ENCODE measurements around the gene FUT7.

Gene FUT7

GRCh38 chr9:137000177-137000930 is 31.5 kb downstream of the FUT7 start:
- peak; percentile 52 for DNase-seq

GRCh38 chr9:136997830-136998234 is 34.1 kb downstream of the FUT7 start:
- DNase-seq: peak; percentile 57

DNA sequence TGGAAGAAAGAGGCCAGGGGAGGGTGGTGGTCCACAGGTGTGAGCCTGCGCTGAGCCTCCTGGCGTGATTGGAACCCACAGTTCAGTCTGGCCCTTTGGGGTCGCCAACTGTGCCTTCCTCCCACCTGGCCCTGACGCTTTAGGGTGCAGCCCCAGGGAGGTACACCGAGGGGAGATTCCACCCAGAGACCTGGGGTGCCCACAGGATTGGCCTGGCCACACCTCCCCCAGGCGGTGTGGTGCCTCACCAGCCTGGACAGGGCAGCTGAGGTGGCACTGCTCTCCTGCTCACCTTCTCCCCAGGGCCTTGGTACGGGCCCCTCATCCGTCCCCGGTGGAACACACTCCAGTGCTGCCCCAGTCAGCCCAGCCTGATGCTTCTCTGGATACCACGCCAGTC is 34.5 kb downstream of the FUT7 start:
- no peak for DNase-seq

- DNase-seq: peak; percentile 66
These were observed 35.3 kb downstream of the FUT7 start, which contains the start of gene CLIC3 for GRCh38 chr9:136996361-136997292. Gene CLIC3, minus strand, starts transcription at chr9:136996568. Its CDS starts 25 bp downstream, at chr9:136996543.

- DNase-seq: no peak
These were observed 36.0 kb downstream of the FUT7 start for GRCh38 chr9:136995772-136996311.

GRCh38 chr9:136995362-136995761 is 36.5 kb downstream of the FUT7 start:
- no peak for DNase-seq

GRCh38 chr9:136994888-136995230 is 37.0 kb downstream of the FUT7 start:
- DNase-seq: no peak

GRCh38 chr9:136994180-136994887 is 37.6 kb downstream of the FUT7 start:
- DNase-seq: no peak

GRCh38 chr9:136992819-136993369 is 39.0 kb downstream of the FUT7 start:
- DNase-seq: no peak

DNA sequence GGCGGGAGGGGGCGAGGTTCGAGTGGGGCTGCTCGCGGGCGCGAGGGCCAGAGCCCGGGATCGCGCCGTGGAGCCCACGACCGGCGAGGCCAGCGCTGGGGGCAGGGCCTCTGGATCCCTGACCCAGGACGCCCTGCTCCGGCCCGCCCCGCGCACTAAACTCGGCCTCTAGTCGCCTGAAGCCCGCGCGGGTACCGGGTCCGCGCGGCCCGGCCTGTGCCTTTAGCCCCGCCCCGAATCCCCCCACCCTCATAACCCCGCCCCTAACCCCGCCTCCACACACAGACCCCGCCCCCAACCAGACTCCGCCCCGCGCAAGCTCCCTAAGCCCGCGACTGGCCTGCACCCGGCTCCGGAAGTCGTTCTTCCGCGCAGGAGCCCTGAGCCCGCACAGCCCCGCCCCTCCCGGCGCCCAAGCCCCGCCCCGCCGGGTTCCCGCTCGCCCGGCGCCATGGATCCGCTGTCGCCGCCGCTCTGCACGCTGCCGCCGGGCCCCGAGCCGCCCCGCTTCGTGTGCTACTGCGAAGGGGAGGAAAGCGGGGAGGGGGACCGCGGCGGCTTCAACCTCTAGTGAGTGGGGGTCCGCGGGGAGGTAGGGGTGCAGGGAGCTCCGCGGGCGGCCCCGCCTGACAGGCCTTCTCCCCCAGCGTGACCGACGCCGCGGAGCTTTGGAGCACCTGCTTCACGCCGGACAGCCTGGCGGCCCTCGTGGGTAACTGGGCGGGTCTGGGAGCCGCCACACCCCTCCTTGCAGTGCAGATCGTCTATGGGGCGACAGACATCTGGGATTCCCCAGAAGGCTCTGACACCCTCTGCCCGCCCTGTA is 39.7 kb downstream of the FUT7 start, which contains the start of gene PAXX:
TSS of gene PAXX (plus strand) at position 430 of the 826 bp plus-strand sequence. CDS start at position 452, 22 bp downstream.
- DNase-seq: peak; percentile 94

DNA sequence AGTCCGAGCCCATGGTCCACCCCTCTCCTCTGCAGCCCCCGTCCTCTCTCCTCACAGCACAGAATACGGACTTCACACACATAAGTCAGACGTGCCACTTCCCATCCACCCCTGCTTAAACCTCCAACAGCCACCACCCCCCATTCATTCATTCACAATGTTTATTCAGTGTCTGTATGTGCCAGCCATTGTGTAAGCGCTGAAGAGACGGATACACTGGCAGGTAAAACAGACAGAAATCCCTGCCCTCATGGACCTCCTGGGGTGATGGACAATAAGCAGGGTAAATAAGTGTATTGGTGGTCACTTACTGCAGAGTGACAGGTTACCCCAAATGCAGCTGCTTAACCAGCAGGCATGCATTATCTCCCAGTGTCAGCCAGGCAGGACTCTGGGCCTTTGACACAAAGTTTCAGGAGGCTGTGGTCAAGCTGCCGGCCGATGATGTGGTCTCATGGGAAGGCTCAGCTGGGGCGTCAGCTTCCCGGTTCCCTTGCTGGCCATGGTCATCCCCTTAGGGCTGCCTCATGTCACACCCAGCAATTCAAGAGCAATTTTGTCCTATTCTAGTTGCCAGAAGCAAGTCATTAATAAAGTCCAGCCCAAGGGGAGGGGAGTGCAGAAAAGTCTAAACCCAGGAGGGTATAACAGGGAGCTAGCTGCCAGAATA is 41.5 kb downstream of the FUT7 start:
- DNase-seq: no peak

DNA sequence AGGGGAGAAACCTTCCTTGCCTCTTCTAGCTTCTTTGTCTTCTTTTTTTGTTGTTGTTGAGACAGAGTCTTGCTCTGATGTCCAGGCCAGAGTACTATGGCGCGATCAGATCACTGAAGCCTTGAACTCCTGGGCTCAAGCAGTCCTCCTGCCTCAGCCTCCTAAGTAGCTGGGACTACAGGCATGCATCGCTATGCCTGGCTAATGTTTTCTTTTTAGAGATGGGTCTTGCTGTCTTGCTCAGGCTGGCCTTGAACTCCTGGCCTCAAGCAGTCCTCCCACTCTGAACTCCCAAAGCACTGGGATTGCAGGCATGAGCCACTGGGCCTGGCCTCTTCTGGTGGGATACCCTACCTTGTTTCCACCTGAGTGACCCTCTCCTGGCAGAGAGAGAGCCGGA is 43.0 kb downstream of the FUT7 start:
- DNase-seq: no peak

DNA sequence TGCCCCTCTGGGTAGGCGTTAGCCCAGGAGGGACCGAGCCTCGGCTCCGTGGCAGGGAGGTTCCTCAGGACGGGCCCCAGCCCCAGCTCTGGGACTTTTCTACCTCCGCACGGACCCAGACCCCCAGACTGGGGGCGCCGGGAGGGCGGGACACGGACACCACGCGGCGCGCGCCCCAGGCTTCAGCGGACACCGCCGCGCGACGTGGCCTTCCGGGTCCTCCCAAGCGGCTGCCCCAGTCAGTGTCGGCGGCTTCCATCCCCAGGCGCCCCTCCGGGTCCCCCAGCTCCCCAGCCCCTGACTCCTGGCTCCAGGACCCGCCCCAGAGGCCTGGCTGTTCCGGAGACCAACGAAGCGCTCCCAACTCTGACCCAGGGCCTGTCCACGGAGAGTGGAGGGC is 46.0 kb downstream of the FUT7 start:
- no peak for DNase-seq

DNA sequence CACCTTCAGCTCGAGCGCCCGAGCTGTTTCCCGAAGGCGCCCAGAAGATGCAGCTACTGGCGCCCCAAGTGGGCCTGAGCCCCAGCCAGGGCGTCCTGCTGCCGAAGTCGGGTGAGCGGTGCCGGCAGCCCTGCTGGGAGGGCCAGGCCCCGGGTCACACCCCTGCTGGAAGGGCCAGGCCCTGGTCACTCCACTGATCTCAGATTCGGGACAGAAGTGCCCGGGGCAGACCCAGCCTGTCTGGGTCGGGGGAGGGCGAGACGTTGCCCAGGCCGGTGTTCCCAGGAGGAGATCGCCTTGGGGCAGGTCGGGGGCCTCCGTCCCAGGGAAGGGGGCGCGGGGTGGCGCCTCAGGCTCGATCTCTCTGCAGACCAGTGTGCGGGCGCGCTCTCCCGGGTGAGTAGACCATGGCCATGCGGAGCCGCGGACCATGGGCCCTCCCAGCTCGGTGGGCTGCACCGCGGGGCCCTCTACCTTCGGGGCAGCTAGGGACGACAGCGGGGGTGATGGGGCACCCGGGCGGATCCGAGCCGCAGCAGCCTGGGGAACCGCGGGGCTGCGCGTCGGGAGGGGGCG is 46.8 kb downstream of the FUT7 start:
- no peak for DNase-seq

- no peak for DNase-seq
These were observed 47.3 kb downstream of the FUT7 start for GRCh38 chr9:136984464-136985026.

- no peak for DNase-seq
These were observed 48.1 kb downstream of the FUT7 start for GRCh38 chr9:136983656-136984314.

GRCh38 chr9:136983167-136983566 is 48.7 kb downstream of the FUT7 start:
- no peak for DNase-seq

DNA sequence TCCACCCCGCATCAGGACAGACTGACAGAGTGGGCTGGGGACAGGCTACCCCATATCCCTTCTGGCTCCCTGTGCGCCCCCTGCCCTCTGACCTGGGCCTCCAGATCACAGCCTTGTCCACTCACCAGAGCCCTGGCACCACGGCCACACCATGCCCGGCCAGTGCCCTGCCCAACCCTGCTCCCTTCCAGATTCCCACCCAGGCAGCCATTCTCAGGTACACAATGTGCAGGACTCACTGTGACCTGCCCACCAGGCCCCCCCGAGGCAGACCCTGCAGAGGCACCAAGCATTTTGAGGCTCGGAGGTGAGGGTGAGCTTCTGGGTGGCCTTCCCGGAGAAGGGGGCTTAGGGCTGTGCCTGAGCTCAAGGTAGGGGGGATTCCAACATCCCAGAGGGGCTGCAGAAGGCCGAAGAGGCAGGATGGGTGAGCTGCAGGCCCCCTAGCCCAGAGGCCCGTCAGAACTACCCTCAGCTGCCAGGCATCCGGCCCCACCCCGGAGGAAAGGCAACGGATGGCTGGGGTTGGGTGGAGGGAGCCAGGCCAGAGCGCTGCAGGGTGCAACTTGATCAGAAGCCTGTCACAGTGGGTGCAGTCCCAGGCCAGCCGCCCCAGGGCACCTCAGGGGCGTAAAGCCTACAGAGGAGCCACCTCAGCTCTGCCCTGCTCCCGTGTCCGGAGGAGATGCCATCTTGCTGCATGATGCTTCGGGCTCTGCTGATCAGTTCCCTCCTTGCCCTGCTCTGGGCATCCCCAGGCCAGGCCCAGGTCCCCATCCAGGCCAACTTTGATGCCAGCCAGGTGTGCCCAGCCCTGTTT is 49.4 kb downstream of the FUT7 start, which contains the start of gene LCNL1:
TSS of gene LCNL1 (plus strand) at position 762 of the 820 bp plus-strand sequence. CDS start 594 bp downstream, outside the sequence.
- no peak for DNase-seq
